ENCODE measurements around the gene TTN. TPM values are rescaled to one million over a fixed set of nuclear protein-coding genes. Genes with fewer than 3 reads are reported as not detected.

The TTN gene
- total and polyA plus RNA-seq, 2 of the 4 experiments (the other 2 are of a cell fraction) = 0.02 to 0.18 TPM

DNA sequence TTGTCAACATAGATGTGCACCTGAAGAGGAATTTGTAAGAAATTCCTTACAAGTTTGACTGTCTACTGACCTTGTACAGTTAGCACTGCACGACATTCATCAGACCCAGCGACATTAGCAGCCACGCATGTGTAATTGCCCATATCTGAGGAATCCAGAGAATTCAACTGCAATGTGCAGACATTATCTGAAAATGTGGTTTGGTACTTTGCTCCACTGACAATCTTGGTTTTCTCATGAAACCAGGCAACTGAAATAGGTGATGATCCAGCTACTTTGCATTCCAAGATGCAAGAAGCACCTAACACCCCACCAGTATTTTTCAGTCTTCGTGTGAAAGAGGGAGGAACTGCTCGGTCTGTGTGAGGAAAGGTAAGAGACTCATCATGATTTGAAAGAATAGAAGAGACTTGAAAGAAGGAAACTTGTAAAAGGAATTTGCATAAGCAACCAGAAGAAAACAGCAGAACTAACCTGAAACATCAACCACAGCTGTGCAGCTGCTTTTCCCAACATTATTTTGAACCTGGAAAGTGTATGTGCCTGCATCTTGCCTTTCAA is 83.4 kb downstream of the TTN start:
- Histone ChIP-seq H3K4me3 (ENCODE audit: insufficient read depth, low read depth, low read length) (no peak overlapping the region), H2BK20ac (ENCODE audit: low read depth, low read length) (no peak overlapping the region), H4K5ac (ENCODE audit: low read depth, low read length) (no peak overlapping the region), H3K23ac (ENCODE audit: low read depth, low read length) (no peak overlapping the region), H4K91ac (ENCODE audit: insufficient read depth, low read depth, low read length) (no peak overlapping the region), H3K27ac (ENCODE audit: insufficient read depth, low read length) (no peak overlapping the region), H3K79me1 (ENCODE audit: low read depth in 1 of 2, low read length in 2 of 2) (no peaks in the 10 kb centered on the region), H3K4me2 (ENCODE audit: low read depth, low read length) (no peak overlapping the region), H2BK120ac (ENCODE audit: low read depth, low read length) (no peak overlapping the region), H3K4me1 (ENCODE audit: control insufficient read depth, insufficient read depth, low read length) (no peaks in the 10 kb centered on the region), H3K9ac (ENCODE audit: low read depth, low read length) (no peak overlapping the region), H2BK15ac (ENCODE audit: low read depth, low read length) (no peak overlapping the region), H2AK9ac (replicated peaks; ENCODE audit: low read depth, low read length, poor library complexity) (no peak overlapping the region), H4K20me1 (ENCODE audit: insufficient read depth, low read length) (no peaks in the 10 kb centered on the region), H3K9me3 (ENCODE audit: control insufficient read depth, insufficient read depth, low read length) (no peaks in the 10 kb centered on the region), H4K8ac (ENCODE audit: low read depth in 2 of 2, low read length in 2 of 2) (no peak overlapping the region), H3K56ac (ENCODE audit: extremely low read depth, insufficient read depth, low read length) (no peak overlapping the region), H3K36me3 (ENCODE audit: control insufficient read depth, insufficient read depth, low read length) (no peaks in the 10 kb centered on the region), H3K4ac (ENCODE audit: low read depth, low read length) (no peak overlapping the region), H3K9me1 (ENCODE audit: insufficient read depth, low read length) (no peaks in the 10 kb centered on the region), H3K27me3 (ENCODE audit: control insufficient read depth, insufficient read depth, low read length) (no peaks in the 10 kb centered on the region), H3K18ac (ENCODE audit: low read depth, low read length) (no peak overlapping the region), H3K14ac (replicated peaks; ENCODE audit: low read depth, low read length) (no peak overlapping the region), H2AK5ac (ENCODE audit: low read depth, low read length) (no peak overlapping the region), H2BK5ac (ENCODE audit: low read depth, low read length, poor library complexity, severe bottlenecking) (no peak overlapping the region), H2AFZ (replicated peaks; ENCODE audit: low read length, poor library complexity) (no peak overlapping the region)
- in situ Hi-C loops (cut with MboI; ENCODE audit: low sequenced_read_pairs) (no loop called here), intact Hi-C loops (cut with micrococcal nuclease) (no loop called here), dilution Hi-C loops (cut with HindIII; ENCODE audit: low sequenced_read_pairs, unreplicated experiment) (no loop called here)
- CTCF ChIA-PET = interaction anchor here (1.6 kb wide), 1 partner anchor 23 kb away, joined by 6 read pairs; no protein-coding TSS in a partner anchor
- no peak for ATAC-seq (ENCODE audit: low read depth)
- no peak for DNase-seq
- TF ChIP-seq, protein P1, sequence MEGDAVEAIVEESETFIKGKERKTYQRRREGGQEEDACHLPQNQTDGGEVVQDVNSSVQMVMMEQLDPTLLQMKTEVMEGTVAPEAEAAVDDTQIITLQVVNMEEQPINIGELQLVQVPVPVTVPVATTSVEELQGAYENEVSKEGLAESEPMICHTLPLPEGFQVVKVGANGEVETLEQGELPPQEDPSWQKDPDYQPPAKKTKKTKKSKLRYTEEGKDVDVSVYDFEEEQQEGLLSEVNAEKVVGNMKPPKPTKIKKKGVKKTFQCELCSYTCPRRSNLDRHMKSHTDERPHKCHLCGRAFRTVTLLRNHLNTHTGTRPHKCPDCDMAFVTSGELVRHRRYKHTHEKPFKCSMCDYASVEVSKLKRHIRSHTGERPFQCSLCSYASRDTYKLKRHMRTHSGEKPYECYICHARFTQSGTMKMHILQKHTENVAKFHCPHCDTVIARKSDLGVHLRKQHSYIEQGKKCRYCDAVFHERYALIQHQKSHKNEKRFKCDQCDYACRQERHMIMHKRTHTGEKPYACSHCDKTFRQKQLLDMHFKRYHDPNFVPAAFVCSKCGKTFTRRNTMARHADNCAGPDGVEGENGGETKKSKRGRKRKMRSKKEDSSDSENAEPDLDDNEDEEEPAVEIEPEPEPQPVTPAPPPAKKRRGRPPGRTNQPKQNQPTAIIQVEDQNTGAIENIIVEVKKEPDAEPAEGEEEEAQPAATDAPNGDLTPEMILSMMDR (conservative IDR thresholded peaks at IDR 0.05; ENCODE audit: low read depth, low read length) = no peak
- no peak for TF ChIP-seq CHD1 (IDR thresholded peaks at IDR 0.05; ENCODE audit: low read depth, low read length)
- TF ChIP-seq, protein P2, sequence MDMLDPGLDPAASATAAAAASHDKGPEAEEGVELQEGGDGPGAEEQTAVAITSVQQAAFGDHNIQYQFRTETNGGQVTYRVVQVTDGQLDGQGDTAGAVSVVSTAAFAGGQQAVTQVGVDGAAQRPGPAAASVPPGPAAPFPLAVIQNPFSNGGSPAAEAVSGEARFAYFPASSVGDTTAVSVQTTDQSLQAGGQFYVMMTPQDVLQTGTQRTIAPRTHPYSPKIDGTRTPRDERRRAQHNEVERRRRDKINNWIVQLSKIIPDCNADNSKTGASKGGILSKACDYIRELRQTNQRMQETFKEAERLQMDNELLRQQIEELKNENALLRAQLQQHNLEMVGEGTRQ (IDR thresholded peaks at IDR 0.05; ENCODE audit: low read depth, low read length) = no peak
- no TSS peak for BruUV-seq (replicated peaks)
- POLR2A ChIA-PET (ENCODE audit: unreplicated experiment) = no interaction called here
- 27% methylated on average over 3 of the region's 5 CpGs; no CpG with 5 or more reads in 1 of the 2 experiments for WGBS, 2 experiments (ENCODE audit: extremely low coverage in 2 of 2, insufficient read length in 1 of 2)

Data from IMR-90 (cell line).